ENCODE data around the gene ZNF609. TPM values are rescaled to one million over a fixed set of nuclear protein-coding genes. Genes with fewer than 3 reads are reported as not detected.

The ZNF609 gene
- total RNA-seq, 6 experiments from 2014 or later = 19.7 to 22.1 (median 20.4) TPM

- no peaks in the 10 kb centered on the region for H3K9me3 Mint-ChIP-seq
- H3K4me3 Mint-ChIP-seq = no peak overlapping the region
- H3K27ac Mint-ChIP-seq = no peak overlapping the region
- H3K4me1 Mint-ChIP-seq (ENCODE audit: low read depth) = peaks cover 61% of the 10 kb centered on the region
- no peaks in the 10 kb centered on the region for H3K27me3 Mint-ChIP-seq (ENCODE audit: insufficient read depth)
- DNase-seq = no peak
- TF ChIP-seq CTCF (IDR thresholded peaks at IDR 0.05) = no peak
- peaks cover 16% of the 10 kb centered on the region for H3K36me3 Mint-ChIP-seq (ENCODE audit: low read depth)
Measured at GRCh38 chr15:64530472-64530871, 70.1 kb downstream of the ZNF609 start.

GRCh38 chr15:64530918-64531317 lies 70.5 kb downstream of the ZNF609 start:
- no peak for TF ChIP-seq CTCF (IDR thresholded peaks at IDR 0.05)
- Mint-ChIP-seq H3K9me3 (no peaks in the 10 kb centered on the region), H3K4me1 (ENCODE audit: low read depth) (peaks cover 61% of the 10 kb centered on the region), H3K27ac (no peak overlapping the region), H3K36me3 (ENCODE audit: low read depth) (peaks cover 16% of the 10 kb centered on the region), H3K4me3 (no peak overlapping the region), H3K27me3 (ENCODE audit: insufficient read depth) (no peaks in the 10 kb centered on the region)
- no peak for DNase-seq

DNA sequence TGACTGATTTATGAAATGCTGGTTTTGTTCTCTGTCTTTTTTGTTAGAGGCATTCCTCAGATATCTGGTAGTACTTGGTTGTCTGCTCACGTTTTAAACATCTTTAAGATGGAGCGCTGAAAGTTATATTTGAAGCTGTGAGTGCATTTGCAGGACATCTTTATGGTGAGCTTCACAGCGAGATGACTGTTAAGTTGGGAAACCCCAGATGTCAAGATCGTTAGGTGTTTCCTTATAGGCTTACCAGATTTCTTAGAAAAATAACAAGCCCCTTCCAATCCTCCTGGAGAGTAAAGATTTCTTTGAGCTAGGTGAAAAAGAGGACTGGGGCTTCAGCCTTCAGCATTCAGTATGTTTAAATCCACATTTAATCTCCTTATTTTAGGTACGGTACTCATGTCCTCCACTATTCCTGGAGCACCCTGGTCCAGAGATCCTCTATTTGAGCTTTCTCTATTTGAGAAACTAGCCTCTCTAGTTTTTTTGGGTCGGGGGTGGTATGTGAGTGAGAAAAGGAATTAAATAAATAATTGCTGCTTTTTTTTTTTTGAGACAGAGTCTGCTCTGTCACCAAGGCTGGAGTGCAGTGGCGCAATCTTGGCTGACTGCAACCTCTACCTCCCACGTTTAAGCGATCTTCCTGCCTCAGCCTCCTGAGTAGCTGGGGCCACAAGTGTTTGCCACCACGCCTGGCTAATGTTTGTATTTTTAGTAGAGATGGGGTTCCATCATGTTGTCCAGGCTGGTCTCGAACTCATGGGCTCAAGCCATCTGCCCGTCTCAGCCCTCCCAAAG lies 72.3 kb downstream of the ZNF609 start:
- H3K4me1 Mint-ChIP-seq (ENCODE audit: low read depth) = peaks cover 50% of the 10 kb centered on the region
- H3K27me3 Mint-ChIP-seq (ENCODE audit: insufficient read depth) = no peaks in the 10 kb centered on the region
- no peaks in the 10 kb centered on the region for H3K9me3 Mint-ChIP-seq
- no peak for TF ChIP-seq CTCF (IDR thresholded peaks at IDR 0.05)
- peaks cover 16% of the 10 kb centered on the region for H3K36me3 Mint-ChIP-seq (ENCODE audit: low read depth)
- H3K27ac Mint-ChIP-seq = no peak overlapping the region
- DNase-seq = no peak
- no peak overlapping the region for H3K4me3 Mint-ChIP-seq

DNA sequence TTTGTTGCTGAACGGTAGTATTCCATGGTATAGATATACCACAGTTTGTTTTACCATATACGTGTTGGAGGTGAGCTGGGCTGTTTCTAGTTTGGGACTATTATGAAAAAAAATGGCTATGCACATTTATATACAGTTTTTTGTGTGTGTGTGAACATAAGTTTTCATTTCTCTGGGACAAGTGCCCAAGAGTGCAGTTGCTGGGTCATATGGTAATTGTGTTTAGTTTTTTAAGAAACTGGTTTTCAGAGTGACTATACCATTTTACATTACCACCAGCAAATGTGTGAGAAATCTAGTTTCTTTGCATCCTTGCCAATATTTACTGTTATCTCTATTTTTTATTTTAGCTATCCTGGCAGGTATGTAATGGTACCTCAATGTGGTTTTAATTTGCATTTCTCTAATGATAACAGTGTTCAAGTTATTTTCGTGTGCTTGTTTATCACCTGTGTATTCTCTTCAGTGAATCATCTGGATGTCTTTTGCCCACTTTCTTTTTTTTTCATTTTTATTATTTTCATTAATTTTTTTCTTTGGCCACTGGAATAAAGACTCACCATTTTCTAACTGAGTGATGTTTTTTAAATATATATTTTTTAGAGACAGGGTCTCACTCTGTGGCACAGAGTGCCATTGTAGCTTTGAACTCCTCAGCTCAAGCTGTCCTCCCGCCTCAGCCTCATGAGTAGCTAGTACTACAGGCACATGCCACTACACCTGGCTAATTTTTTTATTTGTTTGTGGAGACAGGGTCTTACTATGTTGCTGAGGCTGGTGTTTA lies 75.3 kb downstream of the ZNF609 start:
- Mint-ChIP-seq H3K36me3 (ENCODE audit: low read depth) (peaks cover 8% of the 10 kb centered on the region), H3K27me3 (ENCODE audit: insufficient read depth) (no peaks in the 10 kb centered on the region), H3K4me1 (ENCODE audit: low read depth) (peaks cover 42% of the 10 kb centered on the region), H3K4me3 (peak overlapping the region; percentile 69; the same call in 1 of the 2 replicates), H3K27ac (peak overlapping the region; percentile 86), H3K9me3 (no peaks in the 10 kb centered on the region)
- no peak for DNase-seq
- no peak for TF ChIP-seq CTCF (IDR thresholded peaks at IDR 0.05)

- no peaks in the 10 kb centered on the region for H3K9me3 Mint-ChIP-seq
- H3K4me3 Mint-ChIP-seq = peak overlapping the region; percentile 69
- H3K27me3 Mint-ChIP-seq (ENCODE audit: insufficient read depth) = no peaks in the 10 kb centered on the region
- peak overlapping the region; percentile 86 for H3K27ac Mint-ChIP-seq
- H3K4me1 Mint-ChIP-seq (ENCODE audit: low read depth) = peaks cover 37% of the 10 kb centered on the region
- DNase-seq = peak; percentile 81
- peaks cover 8% of the 10 kb centered on the region for H3K36me3 Mint-ChIP-seq (ENCODE audit: low read depth)
- TF ChIP-seq CTCF (IDR thresholded peaks at IDR 0.05) = no peak
Measured at GRCh38 chr15:64536244-64536836, 76.0 kb downstream of the ZNF609 start.

Data from HFFc6 (cell line).